ENCODE results near the gene OPRM1. TPM values are rescaled to one million over a fixed set of nuclear protein-coding genes. Genes with fewer than 3 reads are reported as not detected.
A peak's percentile ranks its signal among the peaks of the same experiment; 100 is the strongest.
"Not testable (repeated sequence)": the region's sequence is repeated elsewhere in the genome, so short reads cannot be mapped to it uniquely, and the experiment has no call there.

Gene OPRM1
- total and polyA plus RNA-seq, 4 donors: 2.5 to 20.9 (median 2.7) TPM

DNA sequence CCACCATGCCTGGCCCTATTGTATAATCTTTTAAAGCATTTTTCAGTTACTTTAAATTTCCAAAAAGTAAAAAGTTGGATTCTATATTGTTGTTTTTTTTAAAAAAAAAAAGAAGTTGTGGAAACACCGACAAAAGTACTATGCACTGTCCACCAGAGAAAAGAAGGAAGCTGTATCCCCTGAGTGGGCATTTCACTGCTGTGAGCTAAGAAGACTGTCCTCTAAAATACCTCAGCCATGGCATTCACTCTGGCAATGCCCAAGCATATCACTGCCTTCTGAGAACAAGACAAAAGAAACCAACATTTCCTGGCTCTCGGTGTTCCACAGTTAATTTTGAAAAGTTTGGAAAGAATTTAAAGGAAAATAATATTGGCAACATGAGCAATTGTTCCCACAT is 199.8 kb downstream of the OPRM1 start:
- no peaks in the 10 kb centered on the region for H3K27me3 ChIP-seq (ENCODE audit: control insufficient read depth, insufficient read depth, low read length)
- H3K9me3 ChIP-seq (ENCODE audit: control insufficient read depth, insufficient read depth, low read length): no peaks in the 10 kb centered on the region
- H3K4me1 ChIP-seq (ENCODE audit: control insufficient read depth, insufficient read depth, low read length): no peaks in the 10 kb centered on the region
- no peaks in the 10 kb centered on the region for H3K36me3 ChIP-seq (ENCODE audit: control insufficient read depth, insufficient read depth, low read length)
- WGBS (ENCODE audit: insufficient coverage): 60% methylated on average over 1 of the region's 2 CpGs
- H3K4me3 ChIP-seq (ENCODE audit: low read depth, low read length): no peak overlapping the region
- DNase-seq (ENCODE audit: low read depth in 4 of 6, low spot score in 6 of 6): no peak
- H3K27ac ChIP-seq (ENCODE audit: low read depth, low read length): no peak overlapping the region

DNA sequence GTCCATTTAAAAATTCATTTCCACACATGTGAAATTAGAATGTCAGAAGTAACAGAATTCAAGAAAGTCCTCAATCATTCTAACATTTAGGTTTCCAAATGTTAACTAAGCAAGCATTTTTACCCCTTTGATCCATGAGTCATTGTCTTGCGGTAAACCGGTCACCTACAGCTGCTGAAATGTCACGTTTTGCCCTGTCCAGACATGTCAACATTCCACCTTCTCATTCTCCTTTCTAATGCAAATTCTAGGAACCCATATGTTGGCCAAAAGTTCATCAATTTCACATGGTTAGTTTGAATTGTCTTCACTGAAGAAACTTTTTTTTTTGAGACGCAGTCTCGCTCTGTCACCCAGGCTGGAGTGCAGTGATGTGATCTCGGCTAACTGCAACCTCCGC is 200.4 kb downstream of the OPRM1 start:
- Histone ChIP-seq H3K9me3 (ENCODE audit: control insufficient read depth, insufficient read depth, low read length) (no peaks in the 10 kb centered on the region), H3K4me1 (ENCODE audit: control insufficient read depth, insufficient read depth, low read length) (no peaks in the 10 kb centered on the region), H3K27ac (ENCODE audit: low read depth, low read length) (no peak overlapping the region), H3K36me3 (ENCODE audit: control insufficient read depth, insufficient read depth, low read length) (no peaks in the 10 kb centered on the region), H3K4me3 (ENCODE audit: low read depth, low read length) (no peak overlapping the region), H3K27me3 (ENCODE audit: control insufficient read depth, insufficient read depth, low read length) (no peaks in the 10 kb centered on the region)
- DNase-seq (ENCODE audit: low read depth in 4 of 6, low spot score in 6 of 6): no peak
- 78% methylated on average over 4 of the region's 7 CpGs for WGBS (ENCODE audit: insufficient coverage)

DNA sequence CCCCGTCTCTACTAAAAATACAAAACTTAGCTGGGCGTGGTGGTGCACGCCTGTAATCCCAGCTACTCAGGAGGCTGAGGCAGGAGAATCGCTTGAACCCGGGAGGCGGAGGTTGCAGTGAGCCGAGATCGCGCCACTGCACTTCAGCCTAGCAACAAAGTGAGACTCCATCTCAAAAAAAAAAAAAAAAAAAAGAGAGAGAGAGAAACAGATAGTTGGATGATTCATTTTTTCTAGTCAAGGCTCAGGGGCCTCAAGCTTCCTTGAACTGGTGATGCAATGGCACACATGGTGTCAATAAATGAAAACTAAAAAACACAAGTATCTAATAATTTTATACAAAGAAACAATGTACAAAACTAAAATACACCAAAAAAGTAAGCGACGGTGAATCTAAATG is 202.0 kb downstream of the OPRM1 start:
- H3K4me1 ChIP-seq (ENCODE audit: control insufficient read depth, insufficient read depth, low read length); H3K9me3 ChIP-seq (ENCODE audit: control insufficient read depth, insufficient read depth, low read length); H3K27me3 ChIP-seq (ENCODE audit: control insufficient read depth, insufficient read depth, low read length); H3K36me3 ChIP-seq (ENCODE audit: control insufficient read depth, insufficient read depth, low read length); H3K4me3 ChIP-seq (ENCODE audit: low read depth, low read length); H3K27ac ChIP-seq (ENCODE audit: low read depth, low read length); DNase-seq (ENCODE audit: low read depth in 4 of 6, low spot score in 6 of 6): not testable (repeated sequence)
- 94% methylated on average over 2 of the region's 11 CpGs for WGBS (ENCODE audit: insufficient coverage)

DNA sequence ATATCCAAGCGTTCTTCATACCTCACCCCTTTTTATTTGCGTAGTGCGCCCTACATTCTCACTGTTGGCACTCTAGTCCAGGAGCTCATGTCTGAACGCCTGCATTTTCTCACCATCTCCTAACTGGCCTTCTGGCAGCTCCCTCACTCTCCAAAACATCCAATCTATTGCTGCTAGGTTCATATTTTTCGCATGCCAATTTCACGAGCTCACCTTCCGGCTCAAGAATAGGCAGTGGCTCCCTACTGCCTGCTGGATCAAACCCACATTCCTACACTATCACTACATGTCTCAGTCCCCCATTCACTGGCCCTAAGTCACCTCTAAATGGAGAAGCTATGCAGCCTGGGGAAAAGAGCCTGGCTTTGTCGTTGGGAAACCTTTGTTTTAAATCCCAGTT is 202.5 kb downstream of the OPRM1 start:
- no peak for DNase-seq (ENCODE audit: low read depth in 4 of 6, low spot score in 6 of 6)
- no peaks in the 10 kb centered on the region for H3K4me1 ChIP-seq (ENCODE audit: control insufficient read depth, insufficient read depth, low read length)
- H3K4me3 ChIP-seq (ENCODE audit: low read depth, low read length): no peak overlapping the region
- H3K36me3 ChIP-seq (ENCODE audit: control insufficient read depth, insufficient read depth, low read length): no peaks in the 10 kb centered on the region
- no peaks in the 10 kb centered on the region for H3K9me3 ChIP-seq (ENCODE audit: control insufficient read depth, insufficient read depth, low read length)
- 92% methylated on average over 7 of the region's 8 CpGs for WGBS (ENCODE audit: insufficient coverage)
- no peak overlapping the region for H3K27ac ChIP-seq (ENCODE audit: low read depth, low read length)
- no peaks in the 10 kb centered on the region for H3K27me3 ChIP-seq (ENCODE audit: control insufficient read depth, insufficient read depth, low read length)

DNA sequence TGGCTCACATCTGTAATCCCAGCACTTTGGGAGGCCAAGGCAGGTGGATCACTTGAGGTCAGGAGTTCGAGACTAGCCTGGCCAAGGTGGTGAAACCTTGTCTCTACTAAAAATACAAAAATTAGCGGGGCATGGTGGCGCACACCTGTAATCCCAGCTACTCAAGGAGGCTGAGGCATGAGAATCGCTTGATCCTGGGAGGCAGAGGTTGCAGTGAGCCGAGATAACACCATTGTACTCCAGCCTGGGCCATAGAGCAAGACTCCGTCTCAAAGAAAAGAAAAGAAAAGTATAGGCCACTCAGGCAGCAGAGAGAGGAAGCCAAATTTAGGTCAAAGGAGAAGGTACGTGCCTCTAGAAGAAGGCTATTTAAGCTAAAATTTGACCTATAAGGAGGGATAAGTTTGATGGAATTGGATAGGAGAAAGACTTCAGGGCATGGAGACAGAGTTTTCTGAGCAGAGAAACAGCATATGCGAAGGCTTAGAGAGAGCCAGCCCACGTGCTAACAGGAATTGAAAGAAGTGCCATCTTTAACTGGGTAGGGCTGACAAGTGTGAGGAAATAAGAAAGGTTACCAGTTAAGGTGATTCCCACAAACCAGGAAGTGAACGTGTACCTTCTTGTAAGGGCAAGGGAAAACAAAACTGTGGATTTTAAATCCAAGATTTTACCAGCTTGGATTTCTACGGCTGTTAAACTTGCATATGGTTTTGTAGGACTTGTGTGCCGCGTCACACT is 203.7 kb downstream of the OPRM1 start:
- Histone ChIP-seq H3K4me1 (ENCODE audit: control insufficient read depth, insufficient read depth, low read length) (no peaks in the 10 kb centered on the region), H3K9me3 (ENCODE audit: control insufficient read depth, insufficient read depth, low read length) (no peaks in the 10 kb centered on the region), H3K4me3 (ENCODE audit: low read depth, low read length) (no peak overlapping the region), H3K36me3 (ENCODE audit: control insufficient read depth, insufficient read depth, low read length) (no peaks in the 10 kb centered on the region), H3K27ac (ENCODE audit: low read depth, low read length) (no peak overlapping the region), H3K27me3 (ENCODE audit: control insufficient read depth, insufficient read depth, low read length) (no peaks in the 10 kb centered on the region)
- DNase-seq (ENCODE audit: low read depth in 4 of 6, low spot score in 6 of 6): no peak
- 94% methylated on average over 13 of the region's 13 CpGs for WGBS (ENCODE audit: insufficient coverage)

DNA sequence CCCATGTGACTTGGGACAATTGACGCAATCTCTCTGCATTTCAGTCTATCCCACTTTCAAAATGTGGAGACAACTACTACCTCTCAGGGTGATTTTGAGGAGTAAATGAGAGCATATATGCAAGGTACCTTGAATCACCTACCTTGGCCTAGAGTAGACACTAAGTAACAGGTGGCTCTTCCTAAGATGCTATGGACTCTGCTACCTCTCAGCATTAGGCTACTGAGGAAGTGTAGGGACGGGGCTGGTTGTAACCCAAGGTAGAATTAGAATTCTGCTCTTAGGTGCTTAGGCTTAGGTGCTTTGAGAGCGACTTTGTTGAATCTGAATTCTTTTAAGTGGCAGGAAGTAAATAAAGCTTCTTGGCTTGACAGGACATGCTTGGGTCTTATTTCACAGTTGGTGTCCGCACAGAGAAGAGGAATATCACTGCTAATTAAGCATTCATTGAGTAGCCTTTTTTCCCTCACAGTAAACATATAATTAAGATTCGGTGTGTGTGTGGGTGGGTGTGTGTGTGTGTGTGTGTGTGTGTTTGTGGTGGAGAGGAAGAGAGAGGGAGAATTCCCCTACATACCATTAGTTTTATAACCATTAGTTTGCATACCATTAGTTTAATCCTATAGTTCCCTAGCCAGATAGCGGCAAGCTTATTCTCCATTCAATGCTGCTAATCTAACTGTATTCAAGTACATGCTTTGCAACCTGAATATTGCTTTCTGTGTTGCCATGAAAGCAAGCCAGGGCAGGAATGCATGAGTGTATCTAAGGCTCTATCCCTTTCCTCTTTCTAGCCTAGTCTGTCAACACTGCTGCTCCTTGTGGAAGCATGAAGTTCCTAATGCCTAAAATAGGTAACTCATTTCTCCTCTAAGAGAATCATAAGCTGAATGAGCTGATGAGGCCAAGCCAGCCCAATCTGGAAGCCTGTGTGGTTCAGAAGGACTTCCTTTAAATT is 205.0 kb downstream of the OPRM1 start:
- peak in 2 of 6 donors; percentile 48 to 85 for DNase-seq (ENCODE audit: low read depth in 4 of 6, low spot score in 6 of 6)
- no peaks in the 10 kb centered on the region for H3K36me3 ChIP-seq (ENCODE audit: control insufficient read depth, insufficient read depth, low read length)
- no peak overlapping the region for H3K27ac ChIP-seq (ENCODE audit: low read depth, low read length)
- no peaks in the 10 kb centered on the region for H3K4me1 ChIP-seq (ENCODE audit: control insufficient read depth, insufficient read depth, low read length)
- no peak overlapping the region for H3K4me3 ChIP-seq (ENCODE audit: low read depth, low read length)
- no peaks in the 10 kb centered on the region for H3K9me3 ChIP-seq (ENCODE audit: control insufficient read depth, insufficient read depth, low read length)
- WGBS (ENCODE audit: insufficient coverage): 78% methylated on average over 2 of the region's 6 CpGs
- H3K27me3 ChIP-seq (ENCODE audit: control insufficient read depth, insufficient read depth, low read length): no peaks in the 10 kb centered on the region

DNA sequence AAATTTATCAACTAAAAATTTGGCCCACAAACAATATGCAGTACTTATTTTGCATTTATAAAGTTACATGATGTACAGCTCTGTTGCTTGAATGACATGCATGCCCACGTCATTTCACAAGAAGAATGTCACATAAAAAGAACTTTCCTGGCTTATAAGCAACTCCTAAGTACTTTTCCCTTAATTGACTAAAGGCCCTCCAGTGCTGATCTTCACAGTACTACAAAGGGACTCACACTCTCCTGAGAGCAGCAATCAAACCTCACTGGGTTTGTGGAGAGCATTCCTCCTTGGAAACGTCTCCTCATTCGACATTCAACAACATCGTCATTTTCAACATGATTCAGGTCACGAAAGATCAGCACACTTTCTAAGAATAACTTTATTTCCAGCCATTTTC is 206.5 kb downstream of the OPRM1 start:
- 69% methylated on average over 5 of the region's 5 CpGs for WGBS (ENCODE audit: insufficient coverage)
- no peak for DNase-seq (ENCODE audit: low read depth in 4 of 6, low spot score in 6 of 6)
- Histone ChIP-seq H3K27me3 (ENCODE audit: control insufficient read depth, insufficient read depth, low read length) (no peaks in the 10 kb centered on the region), H3K4me1 (ENCODE audit: control insufficient read depth, insufficient read depth, low read length) (no peaks in the 10 kb centered on the region), H3K27ac (ENCODE audit: low read depth, low read length) (no peak overlapping the region), H3K9me3 (ENCODE audit: control insufficient read depth, insufficient read depth, low read length) (no peaks in the 10 kb centered on the region), H3K36me3 (ENCODE audit: control insufficient read depth, insufficient read depth, low read length) (no peaks in the 10 kb centered on the region), H3K4me3 (ENCODE audit: low read depth, low read length) (no peak overlapping the region)

DNA sequence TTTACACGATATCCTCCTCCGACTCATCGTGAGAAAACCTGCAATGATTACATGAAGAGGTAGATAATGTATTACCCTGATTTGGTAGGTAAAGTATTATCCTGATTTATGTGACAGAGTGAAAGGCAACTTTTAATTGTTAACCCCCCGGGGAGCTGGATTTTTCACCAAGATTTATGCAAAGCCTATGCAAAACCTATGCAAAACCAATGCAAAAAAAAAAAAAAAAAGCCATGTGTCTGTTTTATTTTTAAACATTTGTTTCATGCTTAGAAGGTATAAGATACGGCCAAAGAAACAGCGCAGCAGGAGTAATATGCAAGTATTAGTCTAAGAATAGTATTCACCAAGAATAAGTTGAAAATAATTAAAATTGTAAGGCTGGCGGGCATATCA is 207.7 kb downstream of the OPRM1 start:
- DNase-seq (ENCODE audit: low read depth in 4 of 6, low spot score in 6 of 6): peak in 1 of 6 donors; percentile 49
- Histone ChIP-seq H3K36me3 (ENCODE audit: control insufficient read depth, insufficient read depth, low read length) (no peaks in the 10 kb centered on the region), H3K9me3 (ENCODE audit: control insufficient read depth, insufficient read depth, low read length) (no peaks in the 10 kb centered on the region), H3K27me3 (ENCODE audit: control insufficient read depth, insufficient read depth, low read length) (no peaks in the 10 kb centered on the region), H3K4me1 (ENCODE audit: control insufficient read depth, insufficient read depth, low read length) (no peaks in the 10 kb centered on the region), H3K27ac (ENCODE audit: low read depth, low read length) (no peak overlapping the region), H3K4me3 (ENCODE audit: low read depth, low read length) (peak overlapping the region; percentile 11)
- no CpG with 5 or more reads among the region's 7 CpGs for WGBS (ENCODE audit: insufficient coverage)

DNA sequence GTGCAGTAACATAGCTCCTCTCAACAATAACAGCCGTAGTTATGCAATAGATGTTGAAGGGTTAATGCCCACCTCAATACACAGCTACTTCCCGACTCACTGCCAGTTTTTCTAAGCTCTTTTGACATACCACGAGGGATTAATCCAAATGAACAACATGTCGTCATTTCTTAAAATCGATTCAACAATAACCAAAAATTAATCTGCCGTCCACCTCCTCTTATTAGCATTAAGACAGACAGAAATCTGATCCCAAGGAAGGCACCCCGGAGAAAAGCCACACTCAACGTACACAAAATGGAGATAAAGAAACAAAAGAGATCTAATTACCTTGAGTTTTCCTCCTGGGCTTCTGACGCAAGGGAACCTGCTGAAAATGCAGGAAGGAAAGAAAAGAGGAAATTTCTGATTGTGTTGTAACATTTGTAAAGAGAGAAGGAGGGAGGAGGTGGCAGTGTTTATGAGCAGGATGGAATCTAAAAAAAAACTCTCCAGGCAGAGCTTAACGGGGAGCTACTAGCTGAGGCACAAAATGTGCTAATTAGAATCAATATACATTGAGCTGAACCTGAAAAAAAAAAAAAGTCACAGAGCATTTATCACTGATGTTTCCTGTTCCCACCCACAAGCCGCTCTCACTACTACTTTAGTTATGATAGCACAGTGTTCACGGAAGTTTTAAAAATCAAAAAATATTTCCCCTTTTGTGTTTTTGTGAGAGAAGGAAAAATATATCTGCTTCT is 208.2 kb downstream of the OPRM1 start:
- no peaks in the 10 kb centered on the region for H3K27me3 ChIP-seq (ENCODE audit: control insufficient read depth, insufficient read depth, low read length)

More for the DNA sequence above, 208.2 kb downstream of the OPRM1 start:
- peak in 2 of 6 donors; percentile 49 to 71 for DNase-seq (ENCODE audit: low read depth in 4 of 6, low spot score in 6 of 6)
- no peaks in the 10 kb centered on the region for H3K9me3 ChIP-seq (ENCODE audit: control insufficient read depth, insufficient read depth, low read length)
- H3K4me3 ChIP-seq (ENCODE audit: low read depth, low read length): peak overlapping the region; percentile 11
- no peaks in the 10 kb centered on the region for H3K4me1 ChIP-seq (ENCODE audit: control insufficient read depth, insufficient read depth, low read length)
- H3K27ac ChIP-seq (ENCODE audit: low read depth, low read length): no peak overlapping the region
- H3K36me3 ChIP-seq (ENCODE audit: control insufficient read depth, insufficient read depth, low read length): no peaks in the 10 kb centered on the region
- 3% methylated on average over 4 of the region's 12 CpGs for WGBS (ENCODE audit: insufficient coverage)
